ENCODE measurements around the gene CBARP. TPM values are rescaled to one million over a fixed set of nuclear protein-coding genes. Genes with fewer than 3 reads are reported as not detected.

CBARP gene
- total and polyA plus RNA-seq, 9 of the 15 experiments (the other 6 are each of a cell fraction or from before 2014, with no cell fraction given): 0.03 to 8.9 (median 1.2) TPM; not detected in 1

DNA sequence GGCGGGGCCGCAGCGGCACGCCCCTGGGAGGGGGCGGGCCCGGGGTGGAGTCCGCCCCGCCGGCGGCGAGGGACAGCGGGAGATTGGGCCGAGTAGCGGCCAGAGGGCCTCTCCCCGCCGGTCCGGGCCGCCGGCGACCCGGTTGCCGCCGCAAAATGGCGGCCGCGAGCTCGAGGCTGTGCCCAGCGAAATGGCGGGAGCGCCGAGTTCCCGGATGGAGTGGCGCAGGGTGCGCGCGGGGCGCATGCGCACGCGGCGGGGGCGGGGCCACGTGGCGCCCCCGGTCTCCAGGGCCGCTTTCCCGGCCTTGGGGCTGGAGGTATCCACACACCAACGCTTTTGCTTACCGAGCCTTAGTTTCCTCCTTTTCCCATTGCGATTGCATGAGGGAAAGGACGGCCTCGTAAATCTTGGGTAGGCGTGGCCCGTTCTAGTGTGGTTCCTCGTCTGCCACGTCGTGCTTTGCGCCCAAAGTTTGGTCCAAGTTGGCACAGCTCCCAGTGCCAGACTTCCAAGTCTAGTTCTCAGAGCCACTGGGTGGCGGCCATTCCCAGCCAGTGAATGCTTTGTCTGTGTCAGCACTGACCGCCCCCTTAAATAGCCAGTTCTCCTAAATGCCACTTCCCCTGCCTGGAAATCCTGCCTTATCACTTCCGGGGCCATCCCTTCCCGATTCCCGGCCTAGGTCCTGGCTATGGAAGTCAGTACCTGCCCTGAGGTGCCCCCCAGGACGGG lies 31.8 kb upstream of the CBARP start (continued):
- TF ChIP-seq ZFPM2 (CRISPR knock-in tag; IDR thresholded peaks at IDR 0.05) (no peak), CCNT2 (IDR thresholded peaks at IDR 0.05; ENCODE audit: borderline replicate concordance, extremely low read depth, insufficient read length, low read depth, low read length) (peak; percentile 83), ZNF408 (CRISPR knock-in tag; IDR thresholded peaks at IDR 0.05; ENCODE audit: low read depth) (no peak), CREB1 (IDR thresholded peaks at IDR 0.05) (no peak), CREB1 (CRISPR knock-in tag; IDR thresholded peaks at IDR 0.05) (no peak), TCF7 (IDR thresholded peaks at IDR 0.05; ENCODE audit: borderline replicate concordance) (no peak), BACH1 (tag; IDR thresholded peaks at IDR 0.05) (no peak), PHB (CRISPR knock-in tag; IDR thresholded peaks at IDR 0.05) (0 out of 2 replicates have a peak, but pooled peaks have one; percentile 79), BCL6 (CRISPR knock-in tag; IDR thresholded peaks at IDR 0.05) (no peak), ATF7 (IDR thresholded peaks at IDR 0.05) (no peak), MTA3 (IDR thresholded peaks at IDR 0.05; ENCODE audit: borderline replicate concordance) (no peak), ZNF134 (CRISPR knock-in tag; conservative IDR thresholded peaks at IDR 0.05) (no peak), NONO (IDR thresholded peaks at IDR 0.05; ENCODE audit: low read depth in 2 of 2, low read length in 1 of 2) (peak; percentile 96 to 99), XRCC3 (IDR thresholded peaks at IDR 0.05) (no peak), CBX2 (IDR thresholded peaks at IDR 0.05; ENCODE audit: insufficient read depth, low read length, poor library complexity, severe bottlenecking) (no peak)
- TF ChIP-seq, protein P1, sequence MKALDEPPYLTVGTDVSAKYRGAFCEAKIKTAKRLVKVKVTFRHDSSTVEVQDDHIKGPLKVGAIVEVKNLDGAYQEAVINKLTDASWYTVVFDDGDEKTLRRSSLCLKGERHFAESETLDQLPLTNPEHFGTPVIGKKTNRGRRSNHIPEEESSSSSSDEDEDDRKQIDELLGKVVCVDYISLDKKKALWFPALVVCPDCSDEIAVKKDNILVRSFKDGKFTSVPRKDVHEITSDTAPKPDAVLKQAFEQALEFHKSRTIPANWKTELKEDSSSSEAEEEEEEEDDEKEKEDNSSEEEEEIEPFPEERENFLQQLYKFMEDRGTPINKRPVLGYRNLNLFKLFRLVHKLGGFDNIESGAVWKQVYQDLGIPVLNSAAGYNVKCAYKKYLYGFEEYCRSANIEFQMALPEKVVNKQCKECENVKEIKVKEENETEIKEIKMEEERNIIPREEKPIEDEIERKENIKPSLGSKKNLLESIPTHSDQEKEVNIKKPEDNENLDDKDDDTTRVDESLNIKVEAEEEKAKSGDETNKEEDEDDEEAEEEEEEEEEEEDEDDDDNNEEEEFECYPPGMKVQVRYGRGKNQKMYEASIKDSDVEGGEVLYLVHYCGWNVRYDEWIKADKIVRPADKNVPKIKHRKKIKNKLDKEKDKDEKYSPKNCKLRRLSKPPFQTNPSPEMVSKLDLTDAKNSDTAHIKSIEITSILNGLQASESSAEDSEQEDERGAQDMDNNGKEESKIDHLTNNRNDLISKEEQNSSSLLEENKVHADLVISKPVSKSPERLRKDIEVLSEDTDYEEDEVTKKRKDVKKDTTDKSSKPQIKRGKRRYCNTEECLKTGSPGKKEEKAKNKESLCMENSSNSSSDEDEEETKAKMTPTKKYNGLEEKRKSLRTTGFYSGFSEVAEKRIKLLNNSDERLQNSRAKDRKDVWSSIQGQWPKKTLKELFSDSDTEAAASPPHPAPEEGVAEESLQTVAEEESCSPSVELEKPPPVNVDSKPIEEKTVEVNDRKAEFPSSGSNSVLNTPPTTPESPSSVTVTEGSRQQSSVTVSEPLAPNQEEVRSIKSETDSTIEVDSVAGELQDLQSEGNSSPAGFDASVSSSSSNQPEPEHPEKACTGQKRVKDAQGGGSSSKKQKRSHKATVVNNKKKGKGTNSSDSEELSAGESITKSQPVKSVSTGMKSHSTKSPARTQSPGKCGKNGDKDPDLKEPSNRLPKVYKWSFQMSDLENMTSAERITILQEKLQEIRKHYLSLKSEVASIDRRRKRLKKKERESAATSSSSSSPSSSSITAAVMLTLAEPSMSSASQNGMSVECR (CRISPR knock-in tag; IDR thresholded peaks at IDR 0.05): peak; percentile 91
- TF ChIP-seq, protein P2, sequence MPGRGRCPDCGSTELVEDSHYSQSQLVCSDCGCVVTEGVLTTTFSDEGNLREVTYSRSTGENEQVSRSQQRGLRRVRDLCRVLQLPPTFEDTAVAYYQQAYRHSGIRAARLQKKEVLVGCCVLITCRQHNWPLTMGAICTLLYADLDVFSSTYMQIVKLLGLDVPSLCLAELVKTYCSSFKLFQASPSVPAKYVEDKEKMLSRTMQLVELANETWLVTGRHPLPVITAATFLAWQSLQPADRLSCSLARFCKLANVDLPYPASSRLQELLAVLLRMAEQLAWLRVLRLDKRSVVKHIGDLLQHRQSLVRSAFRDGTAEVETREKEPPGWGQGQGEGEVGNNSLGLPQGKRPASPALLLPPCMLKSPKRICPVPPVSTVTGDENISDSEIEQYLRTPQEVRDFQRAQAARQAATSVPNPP (IDR thresholded peaks at IDR 0.05; ENCODE audit: borderline replicate concordance, insufficient read depth, insufficient read length): no peak
- TF ChIP-seq, protein P3, sequence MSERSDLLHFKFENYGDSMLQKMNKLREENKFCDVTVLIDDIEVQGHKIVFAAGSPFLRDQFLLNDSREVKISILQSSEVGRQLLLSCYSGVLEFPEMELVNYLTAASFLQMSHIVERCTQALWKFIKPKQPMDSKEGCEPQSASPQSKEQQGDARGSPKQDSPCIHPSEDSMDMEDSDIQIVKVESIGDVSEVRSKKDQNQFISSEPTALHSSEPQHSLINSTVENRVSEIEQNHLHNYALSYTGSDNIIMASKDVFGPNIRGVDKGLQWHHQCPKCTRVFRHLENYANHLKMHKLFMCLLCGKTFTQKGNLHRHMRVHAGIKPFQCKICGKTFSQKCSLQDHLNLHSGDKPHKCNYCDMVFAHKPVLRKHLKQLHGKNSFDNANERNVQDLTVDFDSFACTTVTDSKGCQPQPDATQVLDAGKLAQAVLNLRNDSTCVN (CRISPR knock-in tag; IDR thresholded peaks at IDR 0.05): no peak
- TF ChIP-seq, protein P4, sequence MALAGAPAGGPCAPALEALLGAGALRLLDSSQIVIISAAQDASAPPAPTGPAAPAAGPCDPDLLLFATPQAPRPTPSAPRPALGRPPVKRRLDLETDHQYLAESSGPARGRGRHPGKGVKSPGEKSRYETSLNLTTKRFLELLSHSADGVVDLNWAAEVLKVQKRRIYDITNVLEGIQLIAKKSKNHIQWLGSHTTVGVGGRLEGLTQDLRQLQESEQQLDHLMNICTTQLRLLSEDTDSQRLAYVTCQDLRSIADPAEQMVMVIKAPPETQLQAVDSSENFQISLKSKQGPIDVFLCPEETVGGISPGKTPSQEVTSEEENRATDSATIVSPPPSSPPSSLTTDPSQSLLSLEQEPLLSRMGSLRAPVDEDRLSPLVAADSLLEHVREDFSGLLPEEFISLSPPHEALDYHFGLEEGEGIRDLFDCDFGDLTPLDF (CRISPR knock-in tag; IDR thresholded peaks at IDR 0.05): 0 out of 2 replicates have a peak, but pooled peaks have one; percentile 9

All from K562 (cell line).